Trophoblast cell (in vitro differentiated cells and primary cell): Measurements from ENCODE around the gene MYO3A.

ENCODE experiments used
- DNase-seq, 2 donors: peaks; one replicate each; pipeline ENCODE4 v3.0.0-alpha.2; 2016
- H2AFZ ChIP-seq: 2 replicates; pipeline ENCODE4 v1.6.1; 2013; ENCODE audit warnings: low read length, moderate library complexity, mild to moderate bottlenecking; ENCODE audit not compliant: insufficient read depth, poor library complexity
- H2AK5ac ChIP-seq: 2 replicates; pipeline ENCODE4 v1.6.1; 2013; ENCODE audit warnings: mild to moderate bottlenecking, low read length
- H2BK120ac ChIP-seq: 2 replicates; pipeline ENCODE4 v1.6.1; 2013; ENCODE audit warnings: low read length, mild to moderate bottlenecking, moderate library complexity; ENCODE audit not compliant: insufficient read depth, poor library complexity
- H2BK12ac ChIP-seq: 2 replicates; pipeline ENCODE4 v1.6.1; 2013; ENCODE audit warnings: mild to moderate bottlenecking, low read length, moderate library complexity
- H2BK5ac ChIP-seq: 2 replicates; pipeline ENCODE4 v1.6.1; 2013; ENCODE audit warnings: low read length, low read depth, moderate library complexity, mild to moderate bottlenecking; ENCODE audit not compliant: poor library complexity
- H3K14ac ChIP-seq: 2 replicates; pipeline ENCODE4 v1.6.1; 2013; ENCODE audit warnings: mild to moderate bottlenecking, low read length
- H3K18ac ChIP-seq: 2 replicates; pipeline ENCODE4 v1.6.1; 2013; ENCODE audit warnings: mild to moderate bottlenecking, low read length
- H3K23ac ChIP-seq: 2 replicates; pipeline ENCODE4 v1.6.1; 2013; ENCODE audit warnings: low read length
- H3K27ac ChIP-seq: 2 replicates; pipeline ENCODE4 v1.5.1; 2013; ENCODE audit warnings: low read depth, mild to moderate bottlenecking, inconsistent platforms, low read length, moderate library complexity
- H3K27me3 ChIP-seq: 2 replicates; pipeline ENCODE4 v1.6.1; 2013; ENCODE audit warnings: inconsistent platforms, mild to moderate bottlenecking, low read length, moderate library complexity; ENCODE audit not compliant: insufficient read depth
- H3K36me3 ChIP-seq, 2 experiments: 1 replicate in 1 of 2; 2 replicates in 1 of 2; pipeline ENCODE4 v1.6.1; 2013; ENCODE audit warnings: low read length in 2 of 2, mild to moderate bottlenecking in 2 of 2, moderate library complexity in 1 of 2; ENCODE audit not compliant: insufficient read depth in 2 of 2, control insufficient read depth in 1 of 2
- H3K4ac ChIP-seq: 2 replicates; pipeline ENCODE4 v1.6.1; 2013; ENCODE audit warnings: low read depth, mild to moderate bottlenecking, low read length, moderate library complexity
- H3K4me1 ChIP-seq, 2 experiments: 1 replicate in 1 of 2; 2 replicates in 1 of 2; pipeline ENCODE4 v1.6.1; 2013; ENCODE audit warnings: low read length in 2 of 2, mild to moderate bottlenecking in 2 of 2, moderate library complexity in 1 of 2; ENCODE audit not compliant: insufficient read depth in 2 of 2, control insufficient read depth in 1 of 2
- H3K4me2 ChIP-seq: 2 replicates; pipeline ENCODE4 v1.6.1; 2013; ENCODE audit warnings: inconsistent platforms, mild to moderate bottlenecking, low read length, moderate library complexity
- H3K4me3 ChIP-seq: 2 replicates; pipeline ENCODE4 v1.5.1; 2013; ENCODE audit warnings: mild to moderate bottlenecking, low read depth, low read length, inconsistent platforms
- H3K79me1 ChIP-seq: one replicate; pipeline ENCODE4 v1.6.1; 2013; ENCODE audit warnings: low read length
- H3K79me2 ChIP-seq: 2 replicates; pipeline ENCODE4 v1.6.1; 2013; ENCODE audit warnings: low read length, mild to moderate bottlenecking; ENCODE audit not compliant: control insufficient read depth, insufficient read depth, poor library complexity
- H3K9ac ChIP-seq: 2 replicates; pipeline ENCODE4 v1.6.1; 2013; ENCODE audit warnings: mild to moderate bottlenecking, low read length
- H3K9me3 ChIP-seq: 2 replicates; pipeline ENCODE4 v1.6.1; 2013; ENCODE audit warnings: low read depth, mild to moderate bottlenecking, control low read depth, inconsistent platforms, low read length; ENCODE audit not compliant: insufficient read depth
- H4K12ac ChIP-seq: 2 replicates; pipeline ENCODE4 v1.6.1; 2013; ENCODE audit warnings: low read depth, mild to moderate bottlenecking, low read length, moderate library complexity
- H4K8ac ChIP-seq: 2 replicates; pipeline ENCODE4 v1.6.1; 2013; ENCODE audit warnings: low read depth, mild to moderate bottlenecking, low read length, moderate library complexity
- H4K91ac ChIP-seq: one replicate; pipeline ENCODE4 v1.6.1; 2013; ENCODE audit warnings: low read depth, mild to moderate bottlenecking, low read length, moderate library complexity
- WGBS: extraction: QIAGEN DNeasy Blood & Tissue Kit; methylation state at CpG from one replicate; pipeline ENCODE4 v1.1.7; 2013; ENCODE audit warnings: missing lambda C conversion rate; ENCODE audit not compliant: insufficient read length, insufficient coverage; ENCODE audit errors: extremely low coverage; 5-methylcytosine and 5-hydroxymethylcytosine counted together

The MYO3A gene

DNA sequence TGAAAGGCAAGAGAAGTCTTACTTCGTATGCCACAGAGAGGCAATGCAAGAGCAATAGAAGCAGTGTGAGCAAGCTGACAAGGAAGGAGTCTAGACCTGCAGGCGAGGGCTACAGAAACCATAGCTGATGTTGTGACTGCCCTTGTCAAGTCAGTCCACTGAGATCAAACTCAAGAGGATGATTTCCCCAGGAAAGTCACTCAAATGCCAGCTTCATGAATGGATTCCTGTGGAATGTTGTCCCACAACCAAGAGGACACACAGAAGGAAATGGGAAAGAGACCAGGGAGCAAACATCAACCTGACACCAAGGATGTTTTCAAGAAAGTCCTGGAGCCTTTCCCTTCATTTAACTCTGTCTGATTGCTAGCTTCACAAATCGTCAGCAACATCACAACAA, 204.6 kb downstream of the MYO3A start:
- Histone ChIP-seq H3K23ac (no peak overlapping the region), H4K8ac (no peak overlapping the region), H3K4me2 (no peak overlapping the region), H3K9me3 (peaks cover 1% of the 10 kb centered on the region), H2AFZ (no peak overlapping the region), H3K18ac (no peak overlapping the region), H3K4me3 (no peak overlapping the region), H3K36me3 (no peaks in the 10 kb centered on the region), H3K4me1 (no peaks in the 10 kb centered on the region), H3K4ac (no peak overlapping the region), H3K14ac (no peak overlapping the region), H2BK5ac (no peak overlapping the region), H3K27ac (no peak overlapping the region), H3K79me1 (no peaks in the 10 kb centered on the region), H3K27me3 (no peaks in the 10 kb centered on the region), H2AK5ac (no peak overlapping the region), H2BK120ac (no peak overlapping the region), H2BK12ac (no peak overlapping the region), H4K12ac (no peak overlapping the region), H3K9ac (no peak overlapping the region), H4K91ac (no peak overlapping the region), H3K79me2 (no peaks in the 10 kb centered on the region)
- WGBS = no CpG with 5 or more reads among the region's 3 CpGs
- DNase-seq = peak; percentile 37 to 67

DNA sequence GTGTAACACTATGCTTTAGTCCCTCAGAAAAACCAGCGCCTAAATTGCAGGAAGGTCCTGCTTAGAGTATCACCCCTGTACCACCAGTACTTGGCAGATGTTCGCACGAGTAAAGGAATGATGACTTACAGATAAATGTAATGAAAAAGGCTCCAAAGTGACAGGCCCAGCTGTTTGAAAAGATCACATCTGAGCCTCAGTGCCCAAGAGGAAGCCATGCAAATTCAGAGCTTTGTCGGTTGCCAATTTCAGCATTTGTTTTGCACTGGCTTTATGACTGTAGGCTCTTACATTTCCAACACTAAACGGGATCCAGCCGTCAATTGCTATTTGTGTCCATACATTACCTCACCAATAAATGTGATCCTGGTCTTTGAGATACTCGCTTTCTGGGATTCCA, 222.0 kb downstream of the MYO3A start:
- no peak overlapping the region for H2BK5ac ChIP-seq

DNA sequence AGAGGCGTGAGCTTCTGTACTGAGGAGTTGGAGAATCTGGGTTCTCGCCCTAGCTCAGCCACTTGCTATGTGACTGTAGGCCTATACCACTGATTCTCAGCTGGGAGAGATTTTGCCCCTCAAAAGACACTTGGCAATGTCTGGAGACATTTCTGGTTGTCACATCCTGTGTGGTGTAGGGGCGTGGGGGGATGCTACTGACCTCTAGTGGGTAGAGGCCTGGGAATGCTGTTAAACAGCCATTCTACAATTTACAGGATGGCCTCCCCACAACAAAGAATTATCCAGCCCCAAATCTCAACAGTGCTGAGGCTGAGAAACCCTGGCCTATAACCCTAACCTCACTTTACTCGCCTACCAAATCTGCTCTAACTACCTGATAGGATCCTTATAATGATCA, 223.7 kb downstream of the MYO3A start:
- Histone ChIP-seq H3K9me3 (no peaks in the 10 kb centered on the region), H3K27ac (no peak overlapping the region), H4K12ac (no peak overlapping the region), H3K18ac (no peak overlapping the region), H2AFZ (no peak overlapping the region), H4K8ac (no peak overlapping the region), H3K4me2 (no peak overlapping the region), H2AK5ac (no peak overlapping the region), H3K27me3 (no peaks in the 10 kb centered on the region), H3K4ac (no peak overlapping the region), H3K36me3 (no peaks in the 10 kb centered on the region), H3K79me2 (no peaks in the 10 kb centered on the region), H3K14ac (no peak overlapping the region), H3K4me1 (no peaks in the 10 kb centered on the region), H3K4me3 (no peak overlapping the region), H3K9ac (no peak overlapping the region), H2BK120ac (no peak overlapping the region), H4K91ac (no peak overlapping the region), H2BK12ac (no peak overlapping the region), H3K23ac (no peak overlapping the region), H2BK5ac (no peak overlapping the region), H3K79me1 (no peaks in the 10 kb centered on the region)
- no peak for DNase-seq
- no CpG with 5 or more reads among the region's 4 CpGs for WGBS

More for the DNA sequence above, 222.0 kb downstream of the MYO3A start:
- no peak for DNase-seq
- Histone ChIP-seq H3K4ac (no peak overlapping the region), H3K4me3 (no peak overlapping the region), H2BK12ac (no peak overlapping the region), H3K4me1 (no peaks in the 10 kb centered on the region), H4K8ac (no peak overlapping the region), H3K27me3 (no peaks in the 10 kb centered on the region), H3K79me1 (no peaks in the 10 kb centered on the region), H3K18ac (no peak overlapping the region), H3K9me3 (no peaks in the 10 kb centered on the region), H2AFZ (no peak overlapping the region), H3K4me2 (no peak overlapping the region), H3K23ac (no peak overlapping the region), H3K27ac (no peak overlapping the region), H3K79me2 (no peaks in the 10 kb centered on the region), H4K91ac (no peak overlapping the region), H4K12ac (no peak overlapping the region), H2BK120ac (no peak overlapping the region), H3K36me3 (no peaks in the 10 kb centered on the region), H2AK5ac (no peak overlapping the region), H3K9ac (no peak overlapping the region), H3K14ac (no peak overlapping the region)
- WGBS = no CpG with 5 or more reads among the region's 7 CpGs

DNA sequence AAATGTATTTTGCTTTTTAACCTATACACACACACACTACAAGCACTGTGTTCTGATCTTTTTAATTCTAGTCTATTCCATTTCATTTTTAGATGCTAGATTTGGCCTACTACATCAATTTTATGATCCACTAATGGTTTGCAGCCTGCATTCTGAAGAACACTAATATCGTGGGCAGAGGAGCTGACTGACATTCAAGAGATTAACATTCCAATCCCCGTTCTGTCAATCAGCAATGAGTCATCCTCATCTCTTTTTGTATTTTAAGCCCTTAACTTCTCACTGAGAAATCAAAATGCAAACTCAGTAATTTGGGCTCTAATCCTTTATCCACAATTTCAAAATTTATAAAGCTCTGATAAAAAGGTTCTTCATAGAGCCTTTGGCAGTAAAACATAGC, 235.4 kb downstream of the MYO3A start:
- no peak overlapping the region for H4K12ac ChIP-seq
- H3K4me1 ChIP-seq = no peaks in the 10 kb centered on the region
- H3K4me2 ChIP-seq = no peak overlapping the region
- no peak overlapping the region for H2BK12ac ChIP-seq
- WGBS = no CpG with 5 or more reads among the region's 2 CpGs
- no peak overlapping the region for H3K23ac ChIP-seq
- H4K91ac ChIP-seq = no peak overlapping the region
- H3K14ac ChIP-seq = no peak overlapping the region
- no peak overlapping the region for H3K4me3 ChIP-seq
- H3K79me2 ChIP-seq = no peaks in the 10 kb centered on the region
- no peak overlapping the region for H2BK120ac ChIP-seq
- no peak overlapping the region for H2AK5ac ChIP-seq
- no peak overlapping the region for H2AFZ ChIP-seq
- no peak overlapping the region for H3K4ac ChIP-seq
- no peaks in the 10 kb centered on the region for H3K9me3 ChIP-seq
- no peak overlapping the region for H3K9ac ChIP-seq
- H3K79me1 ChIP-seq = no peaks in the 10 kb centered on the region
- H3K18ac ChIP-seq = no peak overlapping the region
- H2BK5ac ChIP-seq = no peak overlapping the region
- DNase-seq = no peak
- no peak overlapping the region for H4K8ac ChIP-seq
- H3K36me3 ChIP-seq = no peaks in the 10 kb centered on the region
- H3K27ac ChIP-seq = no peak overlapping the region
- no peaks in the 10 kb centered on the region for H3K27me3 ChIP-seq
